Brain microvascular endothelial cell (primary cell): Measurements from ENCODE around the gene SRSF6.

Source experiments
- DNase-seq: peaks from one replicate; pipeline ENCODE4 v3.0.0-alpha.2; 2020
- H3K27ac ChIP-seq: fragments of 250-450 bp; sonication (Bioruptor Pico); 2 replicates; pipeline ENCODE4 v1.5.1; 2020; ENCODE audit warnings: mild to moderate bottlenecking, moderate library complexity
- H3K27me3 ChIP-seq: fragments of 250-450 bp; sonication (Bioruptor Pico); replicated peaks from 2 replicates; pipeline ENCODE4 v1.5.1; 2020; ENCODE audit warnings: mild to moderate bottlenecking
- H3K36me3 ChIP-seq: fragments of 250-450 bp; sonication (Bioruptor Pico); replicated peaks from 2 replicates; pipeline ENCODE4 v1.5.1; 2020; ENCODE audit warnings: mild to moderate bottlenecking
- H3K4me3 ChIP-seq: 2 replicates; pipeline ENCODE4 v1.5.1; 2011; ENCODE audit warnings: low read depth, mild to moderate bottlenecking, control low read depth, low read length, moderate library complexity
- CTCF ChIP-seq: IDR thresholded peaks from 2 replicates; pipeline ENCODE4 v1.5.1; 2011; ENCODE audit warnings: low read depth, mild to moderate bottlenecking, moderate library complexity, low read length, control low read depth, inconsistent platforms; ENCODE audit errors: missing control alignments
- in situ Hi-C: cut with HindIII; loops from 2 replicates; pipeline ENCODE4 v1.10.0; 2017; ENCODE audit warnings: low sequenced_read_pairs, low pct_ligation_motif_present

SRSF6 gene

GRCh38 chr20:43467589-43467988 is 9.9 kb downstream of the SRSF6 start:
- TF ChIP-seq CTCF, result no peak
- H3K27me3 ChIP-seq, result no peaks in the 10 kb centered on the region
- no peak for DNase-seq
- H3K27ac ChIP-seq, result no peak overlapping the region
- H3K36me3 ChIP-seq, result peaks cover 55% of the 10 kb centered on the region
- H3K4me3 ChIP-seq, result no peak overlapping the region
- in situ Hi-C loops, result no loop called here

- Histone ChIP-seq H3K36me3 (peaks cover 9% of the 10 kb centered on the region), H3K4me3 (no peak overlapping the region), H3K27me3 (no peaks in the 10 kb centered on the region), H3K27ac (no peak overlapping the region)
- TF ChIP-seq CTCF, result no peak
- no peak for DNase-seq
- in situ Hi-C loops, result no loop called here
Observed at GRCh38 chr20:43472671-43473380, 15.1 kb downstream of the SRSF6 start.

GRCh38 chr20:43473381-43473704 is 15.6 kb downstream of the SRSF6 start:
- Histone ChIP-seq H3K27me3 (no peaks in the 10 kb centered on the region), H3K4me3 (no peak overlapping the region), H3K36me3 (peaks cover 9% of the 10 kb centered on the region), H3K27ac (no peak overlapping the region)
- in situ Hi-C loops, result no loop called here
- DNase-seq, result no peak
- TF ChIP-seq CTCF, result no peak

GRCh38 chr20:43477193-43477592 is 19.5 kb downstream of the SRSF6 start:
- DNase-seq, result no peak
- Histone ChIP-seq H3K27me3 (no peaks in the 10 kb centered on the region), H3K4me3 (no peak overlapping the region), H3K36me3 (no peaks in the 10 kb centered on the region), H3K27ac (no peak overlapping the region)
- in situ Hi-C loops, result no loop called here
- TF ChIP-seq CTCF, result no peak

- DNase-seq, result no peak
- TF ChIP-seq CTCF, result no peak
- H3K27ac ChIP-seq, result no peak overlapping the region
- no peaks in the 10 kb centered on the region for H3K27me3 ChIP-seq
- H3K36me3 ChIP-seq, result no peaks in the 10 kb centered on the region
- no peak overlapping the region for H3K4me3 ChIP-seq
- in situ Hi-C loops, result no loop called here
Observed at GRCh38 chr20:43477619-43478018, 19.9 kb downstream of the SRSF6 start.

GRCh38 chr20:43490038-43490437 is 32.3 kb downstream of the SRSF6 start:
- in situ Hi-C loops, result no loop called here
- no peaks in the 10 kb centered on the region for H3K36me3 ChIP-seq
- no peak for TF ChIP-seq CTCF
- no peak overlapping the region for H3K4me3 ChIP-seq
- DNase-seq, result no peak
- H3K27ac ChIP-seq, result no peak overlapping the region
- H3K27me3 ChIP-seq, result no peaks in the 10 kb centered on the region
